ENCODE measurements around the gene PROC.

DNA sequence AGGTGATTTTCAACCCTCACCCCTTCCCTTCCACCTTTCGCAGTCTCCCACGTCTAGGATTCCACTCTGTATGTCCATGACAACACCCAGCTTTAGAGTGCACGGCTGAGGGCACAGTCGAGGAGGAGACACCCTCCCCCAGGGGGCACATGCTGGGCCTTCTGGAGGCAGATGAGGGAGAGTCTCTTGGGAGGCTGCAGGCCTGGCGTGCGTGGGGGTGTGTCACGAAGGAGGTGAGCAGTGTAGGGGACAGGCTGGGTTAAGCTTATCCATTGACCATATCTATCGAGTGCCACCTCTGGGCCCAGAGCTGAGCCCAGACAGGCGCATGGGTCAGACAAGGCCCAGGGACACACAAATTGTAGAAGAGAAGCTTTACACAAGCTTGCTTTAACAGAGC, 18.8 kb downstream of the PROC start:
- TF ChIP-seq, protein P1, sequence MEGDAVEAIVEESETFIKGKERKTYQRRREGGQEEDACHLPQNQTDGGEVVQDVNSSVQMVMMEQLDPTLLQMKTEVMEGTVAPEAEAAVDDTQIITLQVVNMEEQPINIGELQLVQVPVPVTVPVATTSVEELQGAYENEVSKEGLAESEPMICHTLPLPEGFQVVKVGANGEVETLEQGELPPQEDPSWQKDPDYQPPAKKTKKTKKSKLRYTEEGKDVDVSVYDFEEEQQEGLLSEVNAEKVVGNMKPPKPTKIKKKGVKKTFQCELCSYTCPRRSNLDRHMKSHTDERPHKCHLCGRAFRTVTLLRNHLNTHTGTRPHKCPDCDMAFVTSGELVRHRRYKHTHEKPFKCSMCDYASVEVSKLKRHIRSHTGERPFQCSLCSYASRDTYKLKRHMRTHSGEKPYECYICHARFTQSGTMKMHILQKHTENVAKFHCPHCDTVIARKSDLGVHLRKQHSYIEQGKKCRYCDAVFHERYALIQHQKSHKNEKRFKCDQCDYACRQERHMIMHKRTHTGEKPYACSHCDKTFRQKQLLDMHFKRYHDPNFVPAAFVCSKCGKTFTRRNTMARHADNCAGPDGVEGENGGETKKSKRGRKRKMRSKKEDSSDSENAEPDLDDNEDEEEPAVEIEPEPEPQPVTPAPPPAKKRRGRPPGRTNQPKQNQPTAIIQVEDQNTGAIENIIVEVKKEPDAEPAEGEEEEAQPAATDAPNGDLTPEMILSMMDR (IDR thresholded peaks at IDR 0.05) = no peak
- no peak for TF ChIP-seq POLR2AphosphoS5 (IDR thresholded peaks at IDR 0.05; ENCODE audit: low read depth, low read length)
- TF ChIP-seq, protein P2, sequence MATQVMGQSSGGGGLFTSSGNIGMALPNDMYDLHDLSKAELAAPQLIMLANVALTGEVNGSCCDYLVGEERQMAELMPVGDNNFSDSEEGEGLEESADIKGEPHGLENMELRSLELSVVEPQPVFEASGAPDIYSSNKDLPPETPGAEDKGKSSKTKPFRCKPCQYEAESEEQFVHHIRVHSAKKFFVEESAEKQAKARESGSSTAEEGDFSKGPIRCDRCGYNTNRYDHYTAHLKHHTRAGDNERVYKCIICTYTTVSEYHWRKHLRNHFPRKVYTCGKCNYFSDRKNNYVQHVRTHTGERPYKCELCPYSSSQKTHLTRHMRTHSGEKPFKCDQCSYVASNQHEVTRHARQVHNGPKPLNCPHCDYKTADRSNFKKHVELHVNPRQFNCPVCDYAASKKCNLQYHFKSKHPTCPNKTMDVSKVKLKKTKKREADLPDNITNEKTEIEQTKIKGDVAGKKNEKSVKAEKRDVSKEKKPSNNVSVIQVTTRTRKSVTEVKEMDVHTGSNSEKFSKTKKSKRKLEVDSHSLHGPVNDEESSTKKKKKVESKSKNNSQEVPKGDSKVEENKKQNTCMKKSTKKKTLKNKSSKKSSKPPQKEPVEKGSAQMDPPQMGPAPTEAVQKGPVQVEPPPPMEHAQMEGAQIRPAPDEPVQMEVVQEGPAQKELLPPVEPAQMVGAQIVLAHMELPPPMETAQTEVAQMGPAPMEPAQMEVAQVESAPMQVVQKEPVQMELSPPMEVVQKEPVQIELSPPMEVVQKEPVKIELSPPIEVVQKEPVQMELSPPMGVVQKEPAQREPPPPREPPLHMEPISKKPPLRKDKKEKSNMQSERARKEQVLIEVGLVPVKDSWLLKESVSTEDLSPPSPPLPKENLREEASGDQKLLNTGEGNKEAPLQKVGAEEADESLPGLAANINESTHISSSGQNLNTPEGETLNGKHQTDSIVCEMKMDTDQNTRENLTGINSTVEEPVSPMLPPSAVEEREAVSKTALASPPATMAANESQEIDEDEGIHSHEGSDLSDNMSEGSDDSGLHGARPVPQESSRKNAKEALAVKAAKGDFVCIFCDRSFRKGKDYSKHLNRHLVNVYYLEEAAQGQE (IDR thresholded peaks at IDR 0.05; ENCODE audit: insufficient read depth in 1 of 2, low read depth in 2 of 2, low read length in 1 of 2) = no peak

Measured in Panc1 (cell line).